GM18873 (cell line): ENCODE measurements around the gene SF3A1.

Experiments
- ATAC-seq: cut with Tn5 transposase; IDR thresholded peaks from one replicate; pipeline ENCODE4 v1.9.1; 2021; ENCODE audit warnings: mild to moderate bottlenecking, moderate library complexity, moderate number of reproducible peaks; ENCODE audit not compliant: unreplicated experiment, low FRiP score

Gene SF3A1

DNA sequence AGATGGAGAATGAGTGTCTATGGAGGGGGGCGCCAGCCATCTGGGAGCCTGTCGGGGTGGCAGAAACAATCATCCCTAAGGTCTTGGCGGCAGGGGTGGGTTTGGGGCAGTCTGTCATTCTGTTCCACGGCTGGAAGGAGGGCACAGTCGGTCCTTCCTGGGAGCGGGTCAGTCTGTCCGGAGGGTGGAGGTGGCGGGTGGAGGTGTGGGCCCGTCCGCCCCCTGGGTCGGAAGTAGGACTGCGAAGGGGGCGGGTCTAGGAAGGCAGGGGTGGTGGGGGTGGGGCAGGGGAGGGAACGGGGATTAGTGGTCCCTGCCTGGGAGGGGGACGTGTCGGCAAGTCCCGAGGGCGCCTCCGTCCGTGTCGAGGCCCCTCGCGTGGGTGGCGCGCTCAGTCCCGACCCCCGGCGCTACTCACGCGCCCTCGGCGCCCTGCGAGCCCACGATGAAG is 30.4 kb downstream of the SF3A1 start:
- peak; percentile 5 for ATAC-seq

DNA sequence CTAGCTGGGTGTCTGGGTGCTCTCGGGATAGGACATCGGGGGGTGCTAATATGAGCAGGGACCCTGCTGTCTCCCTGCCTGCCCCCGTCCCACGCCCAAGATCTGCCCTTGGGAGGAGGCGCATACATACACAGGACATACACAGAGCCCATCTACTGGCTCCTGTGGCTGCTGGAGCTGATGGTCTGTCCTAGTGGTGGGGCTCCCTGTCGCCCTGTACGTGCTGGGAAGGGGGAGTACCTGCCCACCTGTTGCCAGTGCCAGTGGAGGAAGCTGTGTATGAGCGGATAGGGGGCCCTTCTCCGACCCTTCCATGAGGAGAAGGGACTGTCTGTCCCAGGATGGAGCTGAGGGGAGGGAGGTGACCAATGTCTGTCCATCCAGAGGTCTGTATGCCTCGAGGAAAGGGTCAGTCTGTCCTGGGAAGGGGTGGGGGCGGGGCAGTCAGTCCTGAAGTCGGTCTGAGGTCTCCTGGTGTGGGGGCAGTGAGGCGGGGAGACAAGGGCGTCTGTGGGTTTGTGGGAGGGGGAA is 30.9 kb downstream of the SF3A1 start:
- ATAC-seq = no peak

- ATAC-seq = no peak
Observed at GRCh38 chr22:30325065-30325720, 31.5 kb downstream of the SF3A1 start.

- no peak for ATAC-seq
Observed at GRCh38 chr22:30324014-30324730, 32.5 kb downstream of the SF3A1 start.

DNA sequence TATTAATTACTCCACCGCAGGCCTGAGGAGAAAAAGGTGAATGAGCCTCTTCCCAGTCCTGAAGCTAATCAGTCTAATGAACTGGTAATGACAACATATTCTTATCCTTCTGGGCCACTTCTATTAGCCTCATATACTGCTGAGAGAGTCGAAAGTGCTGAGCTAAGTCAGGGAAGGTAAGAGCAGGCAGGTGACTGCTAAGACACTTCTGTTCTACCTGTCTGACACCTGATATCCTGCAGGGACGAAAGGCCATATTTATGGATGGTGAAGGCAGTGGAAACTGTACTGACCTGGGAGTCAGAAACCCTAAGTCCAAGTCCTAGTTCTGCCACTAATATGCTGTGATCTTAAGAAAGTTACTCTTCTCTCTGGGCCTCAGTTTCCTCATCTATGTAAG is 33.4 kb downstream of the SF3A1 start:
- no peak for ATAC-seq

DNA sequence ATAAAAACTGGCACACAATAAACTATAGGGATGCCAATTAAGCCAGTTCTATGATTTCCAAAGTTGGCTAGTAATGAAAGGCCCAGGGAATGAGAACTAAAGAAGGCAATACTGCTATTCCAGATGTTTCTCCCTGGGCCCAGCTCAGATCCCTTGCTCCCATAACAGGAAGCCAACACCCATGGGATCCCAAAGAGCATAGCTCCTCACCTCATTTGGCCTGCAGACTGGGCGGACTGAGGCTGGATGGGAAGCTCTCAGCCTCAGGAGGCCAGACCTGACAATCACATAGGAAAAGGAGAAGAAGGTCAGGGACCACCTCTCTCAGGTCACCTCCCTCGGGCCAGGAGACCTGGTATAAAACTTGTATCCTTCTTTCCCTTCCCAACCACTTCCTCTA is 35.2 kb downstream of the SF3A1 start:
- ATAC-seq = no peak

DNA sequence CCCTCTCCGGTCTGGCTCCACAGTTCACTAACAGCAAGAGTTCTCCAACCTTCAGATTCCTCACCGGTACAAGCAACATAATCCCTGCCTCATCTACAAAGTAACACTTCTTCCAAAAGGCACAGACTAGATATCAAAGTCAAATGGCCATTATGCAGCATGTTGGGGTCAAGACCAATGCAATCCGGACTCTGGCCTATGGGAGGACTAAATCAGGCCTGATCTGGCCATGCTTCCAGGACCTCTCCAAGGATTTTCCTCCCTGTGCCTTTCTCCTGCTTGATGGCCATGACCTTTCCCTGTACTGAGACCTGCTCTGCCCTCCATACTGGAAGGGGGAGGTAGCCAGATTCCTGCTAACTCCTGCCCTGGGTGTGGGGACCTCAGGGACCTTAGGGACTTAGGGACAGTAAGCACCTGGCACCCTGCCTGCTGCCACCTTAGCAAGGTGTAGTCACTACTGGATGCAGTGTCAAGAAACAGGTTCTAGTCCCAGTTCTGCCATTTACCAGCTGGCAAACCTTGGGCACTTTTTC is 36.6 kb downstream of the SF3A1 start:
- no peak for ATAC-seq

DNA sequence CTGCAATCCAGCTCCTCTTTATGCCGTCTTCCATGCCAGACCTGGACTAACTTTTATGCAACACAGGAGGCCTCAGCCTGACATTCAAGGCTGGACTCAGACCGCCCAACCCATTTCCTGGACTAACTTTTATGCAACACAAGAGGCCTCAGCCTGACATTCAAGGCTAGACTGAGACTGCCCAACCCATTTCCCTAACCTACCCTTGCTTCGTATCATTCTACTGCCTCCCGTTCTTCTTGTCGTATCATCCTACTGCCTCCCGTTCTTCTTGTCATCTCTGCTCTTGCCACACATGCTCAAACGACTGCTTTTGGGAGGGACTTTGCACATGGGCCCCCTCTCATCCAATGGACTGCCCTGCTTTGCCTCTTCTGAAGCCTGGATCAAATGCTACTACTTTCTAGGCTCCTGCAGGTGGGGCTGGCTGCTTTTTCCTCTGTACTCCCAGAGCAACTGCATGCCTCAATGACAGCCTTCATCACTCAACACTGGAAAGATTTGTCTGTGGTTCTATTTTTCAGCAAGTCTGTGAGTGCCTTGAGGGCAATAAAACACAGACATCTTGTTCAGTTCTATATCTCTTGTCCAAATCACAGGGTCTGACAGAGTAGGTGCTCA is 37.8 kb downstream of the SF3A1 start:
- no peak for ATAC-seq

DNA sequence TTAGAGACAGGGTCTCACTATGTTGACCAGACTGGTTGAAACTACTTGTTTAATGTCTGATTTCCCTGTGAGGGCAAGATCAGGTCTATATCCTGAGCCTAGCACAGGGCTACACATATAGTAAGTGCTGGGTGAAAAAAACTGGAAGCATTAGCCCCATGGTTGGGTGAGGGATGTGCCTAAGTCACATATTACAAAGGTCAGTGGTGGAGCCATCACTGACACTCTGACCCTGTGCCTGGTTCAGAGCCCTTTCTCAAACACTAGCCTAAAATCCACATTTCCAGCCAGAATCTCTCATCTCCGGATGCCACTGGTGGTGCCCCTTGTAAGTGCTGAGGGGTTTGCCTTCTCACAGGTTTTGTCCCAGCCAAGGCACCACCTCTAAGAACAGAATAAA is 38.9 kb downstream of the SF3A1 start:
- ATAC-seq = no peak

- no peak for ATAC-seq
Observed at GRCh38 chr22:30315962-30316576, 40.6 kb downstream of the SF3A1 start.

GRCh38 chr22:30314915-30315314 is 41.8 kb downstream of the SF3A1 start:
- ATAC-seq = no peak

DNA sequence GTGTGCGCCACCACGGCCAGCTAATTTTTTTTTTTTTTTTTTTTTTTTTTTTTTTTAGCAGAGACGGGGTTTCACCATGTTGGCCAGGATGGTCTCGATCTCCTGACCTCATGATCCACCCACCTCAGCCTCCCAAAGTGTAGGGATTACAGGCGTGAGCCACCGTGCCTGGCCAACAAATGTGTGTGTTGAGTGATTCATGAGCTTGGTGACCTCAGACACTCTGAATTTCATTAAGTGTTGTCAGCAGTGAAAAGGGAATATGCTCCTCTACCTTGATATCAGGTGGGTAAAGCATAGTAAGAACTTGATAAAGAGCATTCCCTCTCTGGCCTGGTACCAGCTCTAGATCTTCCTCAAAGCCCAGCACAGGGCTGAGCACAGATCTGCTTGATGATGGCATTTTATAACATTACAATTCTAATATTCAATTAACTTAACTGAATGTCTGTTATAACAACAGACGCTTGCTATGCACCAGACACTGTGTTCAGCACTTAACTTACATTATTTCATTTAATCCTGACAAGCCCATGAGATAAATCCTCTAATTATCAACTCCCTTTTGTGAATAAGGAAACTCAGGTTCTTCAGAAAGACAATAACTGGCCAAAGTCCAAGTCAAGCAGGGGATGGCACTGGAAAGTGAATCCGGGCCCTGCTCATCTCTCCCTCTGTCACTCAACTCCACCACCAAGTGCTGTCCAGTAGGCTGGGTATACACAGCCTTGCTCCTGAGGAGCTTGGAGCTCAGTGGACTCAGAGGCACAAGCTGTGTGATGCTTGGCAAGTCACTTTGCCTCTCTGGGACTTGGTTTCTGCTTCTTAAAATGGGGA is 42.9 kb downstream of the SF3A1 start:
- ATAC-seq = no peak

- ATAC-seq = no peak
Observed at GRCh38 chr22:30312053-30312452, 44.6 kb downstream of the SF3A1 start.

DNA sequence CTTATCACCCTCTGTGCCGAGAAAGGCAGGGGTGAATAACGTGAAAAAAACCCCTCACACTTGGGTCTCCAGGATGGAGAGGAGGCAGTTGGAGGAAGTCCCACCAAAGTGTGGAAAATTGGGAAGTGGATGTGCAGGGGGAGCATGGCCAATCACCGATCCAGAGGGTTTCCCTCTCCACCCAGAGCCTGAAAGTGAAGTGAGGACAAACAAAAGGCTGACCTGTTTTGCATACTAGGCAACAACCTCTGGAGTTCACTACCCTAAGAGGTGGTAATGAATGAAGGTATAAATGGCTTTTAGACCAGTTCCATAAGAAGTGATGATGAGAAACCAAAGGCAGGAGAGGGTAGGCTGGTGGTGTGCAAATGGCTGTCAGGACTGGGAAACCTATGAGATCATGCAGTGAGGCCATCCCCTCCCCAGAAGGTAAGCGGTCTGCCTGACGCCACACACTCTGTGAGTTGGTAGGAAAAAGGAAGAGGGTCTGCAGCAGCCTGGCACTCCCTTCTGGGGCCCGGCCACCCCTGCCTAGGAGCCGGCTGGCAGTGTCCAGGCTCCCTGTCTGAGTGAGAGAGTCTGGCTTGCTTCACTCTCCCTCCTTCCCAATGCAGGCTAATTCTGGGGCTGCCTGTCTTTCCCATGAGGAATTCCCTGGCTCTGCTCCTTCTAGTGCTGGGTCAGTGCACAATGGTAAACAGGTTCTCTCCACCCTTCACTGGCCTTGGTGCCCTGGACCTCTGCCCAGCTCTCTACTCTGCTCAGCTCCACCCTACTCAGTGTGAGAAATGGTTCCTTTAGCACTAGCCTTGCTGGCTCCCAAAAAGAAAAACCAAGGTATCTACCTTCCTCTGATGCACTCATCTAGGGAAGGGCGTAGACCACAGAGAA is 45.6 kb downstream of the SF3A1 start:
- ATAC-seq = no peak

GRCh38 chr22:30309951-30310741 is 46.5 kb downstream of the SF3A1 start:
- no peak for ATAC-seq

DNA sequence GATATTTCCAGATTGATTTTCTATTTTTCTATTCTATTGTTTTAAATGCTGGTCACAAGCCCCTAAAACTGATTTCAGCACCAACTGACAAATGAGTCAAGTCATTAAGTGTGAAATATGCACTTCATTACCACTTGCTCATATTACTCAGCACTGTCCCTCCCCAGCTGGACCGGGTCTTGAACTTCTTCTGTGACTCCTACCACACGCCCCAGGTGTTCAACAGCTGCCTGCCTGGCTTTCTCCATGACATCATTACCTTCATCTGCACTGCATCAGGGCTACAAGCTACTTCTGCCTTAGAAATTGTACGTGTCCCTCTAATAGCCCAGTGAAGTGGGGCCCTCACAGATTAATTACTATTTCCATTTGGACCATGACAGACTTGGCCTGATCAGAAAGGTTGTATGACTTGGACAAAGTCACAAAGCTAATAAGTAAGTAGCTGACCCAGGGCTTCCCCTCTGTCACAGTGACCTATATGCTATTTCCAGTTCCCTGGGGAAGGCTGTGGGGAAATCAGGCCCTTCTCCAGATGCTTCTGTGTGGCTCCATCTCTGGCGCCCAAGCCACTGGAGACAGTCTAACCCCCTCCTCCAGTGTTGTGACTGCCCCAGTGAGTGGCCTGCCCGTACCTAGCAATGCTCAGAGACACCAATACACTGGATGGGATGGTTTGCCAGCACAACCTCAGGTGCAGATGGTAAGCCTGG is 48.0 kb downstream of the SF3A1 start:
- no peak for ATAC-seq

DNA sequence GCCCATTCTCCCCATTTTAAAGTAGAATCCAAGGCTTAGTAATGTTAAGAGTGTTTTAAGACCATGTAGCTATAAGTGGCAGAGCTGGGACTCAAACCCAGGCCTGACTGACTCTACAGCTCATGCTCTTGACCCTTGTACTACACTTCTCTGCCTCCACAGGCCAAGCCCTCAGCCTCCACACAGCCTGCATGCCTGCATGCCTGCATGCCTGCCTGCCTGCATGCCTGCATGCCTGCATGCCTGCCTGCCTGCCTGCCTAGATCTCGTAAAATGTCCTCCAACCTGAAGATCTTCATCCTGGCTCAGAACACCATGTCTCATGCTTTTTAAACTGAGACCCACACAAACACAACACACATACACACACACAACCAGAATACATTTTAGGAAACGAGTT is 48.6 kb downstream of the SF3A1 start:
- ATAC-seq = no peak
